GM21515 (cell line): ENCODE results near the gene CASP4.
A peak's percentile ranks its signal among the peaks of the same experiment; 100 is the strongest.
"Not testable (repeated sequence)": the region's sequence is repeated elsewhere in the genome, so short reads cannot be mapped to it uniquely, and the experiment has no call there.

Source experiments
- ATAC-seq: cut with Tn5 transposase; IDR thresholded peaks from one replicate; pipeline ENCODE4 v1.9.1; 2021; ENCODE audit not compliant: unreplicated experiment

CASP4 gene

DNA sequence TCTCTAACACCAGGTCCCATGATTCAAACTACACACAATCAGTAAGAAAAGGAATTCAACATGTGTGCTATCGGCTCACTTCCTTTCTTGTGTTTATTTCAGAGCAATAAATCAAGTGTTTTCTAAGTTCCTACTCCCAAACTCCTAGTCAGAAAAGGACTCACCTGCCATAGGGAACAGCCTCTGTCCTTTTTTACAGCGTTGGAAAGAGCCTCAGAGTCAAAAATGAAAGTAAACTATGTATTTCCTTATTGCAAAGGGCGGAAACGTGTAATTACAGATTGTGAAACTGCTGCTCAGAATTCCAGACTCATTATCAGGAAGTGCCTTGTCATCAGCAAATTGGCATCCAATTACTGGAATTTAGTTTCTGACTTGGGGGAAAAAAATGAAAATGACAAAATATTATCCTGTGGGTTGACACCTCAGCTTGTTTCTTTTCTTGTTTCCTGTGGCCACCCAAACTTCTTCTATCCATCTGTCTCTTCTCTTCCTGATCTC, at the start of gene CASP4:
Gene CASP4 (minus strand): TSS at position 220 of the 501 bp plus-strand sequence. CDS start 49 bp downstream, at position 171.
- peak; percentile 95 for ATAC-seq

DNA sequence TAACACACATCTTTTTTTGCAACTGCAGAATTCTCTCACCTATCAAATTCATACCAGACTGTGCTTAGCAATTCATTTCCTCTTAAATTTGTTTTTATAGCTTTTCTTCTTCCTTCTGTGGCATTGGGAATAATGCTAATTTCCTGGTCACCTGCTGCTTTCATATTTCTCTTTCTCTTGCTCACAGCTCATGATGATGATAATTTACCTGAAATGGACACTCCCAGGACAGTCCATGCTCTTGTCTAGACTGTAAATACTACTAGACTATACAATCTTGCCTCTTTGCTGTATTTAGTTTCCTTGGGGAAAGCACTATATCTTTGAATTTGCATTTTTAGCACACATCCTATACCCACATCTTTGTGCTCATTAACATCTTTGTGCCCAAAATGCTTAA, 39.1 kb upstream of the CASP4 start:
- no peak for ATAC-seq

DNA sequence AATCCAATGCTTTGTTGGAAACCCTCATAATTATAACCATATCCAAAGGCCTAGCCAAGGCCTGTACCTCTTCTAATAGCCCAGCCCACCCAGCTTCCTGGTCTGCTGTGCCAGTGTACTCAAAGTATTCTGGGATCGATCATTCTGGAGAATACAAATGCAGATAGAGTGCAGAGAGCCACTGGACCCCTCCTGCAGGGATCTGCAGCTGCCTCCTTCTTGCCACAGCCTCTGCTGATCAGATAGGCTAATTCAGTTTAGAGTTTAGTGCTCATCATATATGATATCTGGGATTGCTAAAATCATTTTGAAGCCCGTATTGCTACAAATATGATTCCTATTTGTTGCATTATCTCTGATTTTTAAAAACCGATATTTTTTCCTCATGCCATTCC, 37.1 kb upstream of the CASP4 start:
- no peak for ATAC-seq

DNA sequence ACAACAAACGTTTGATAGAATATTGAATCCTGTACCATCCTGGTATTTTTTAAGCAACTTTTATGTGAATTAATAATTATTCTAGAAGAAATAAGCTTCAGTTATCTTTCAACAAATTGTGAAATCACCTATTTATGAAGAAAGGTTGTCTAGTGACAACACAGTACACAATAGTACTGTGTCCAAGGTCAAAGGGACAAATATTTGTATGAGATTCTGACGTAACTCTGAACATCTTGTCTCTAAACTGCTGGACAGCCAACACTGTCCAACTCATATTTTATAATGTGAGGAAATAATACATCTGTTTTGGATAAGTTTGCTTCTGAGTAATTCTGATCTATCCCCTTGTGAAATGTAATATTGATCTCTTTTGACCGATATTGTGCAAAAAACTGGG, 35.6 kb upstream of the CASP4 start:
- no peak for ATAC-seq

DNA sequence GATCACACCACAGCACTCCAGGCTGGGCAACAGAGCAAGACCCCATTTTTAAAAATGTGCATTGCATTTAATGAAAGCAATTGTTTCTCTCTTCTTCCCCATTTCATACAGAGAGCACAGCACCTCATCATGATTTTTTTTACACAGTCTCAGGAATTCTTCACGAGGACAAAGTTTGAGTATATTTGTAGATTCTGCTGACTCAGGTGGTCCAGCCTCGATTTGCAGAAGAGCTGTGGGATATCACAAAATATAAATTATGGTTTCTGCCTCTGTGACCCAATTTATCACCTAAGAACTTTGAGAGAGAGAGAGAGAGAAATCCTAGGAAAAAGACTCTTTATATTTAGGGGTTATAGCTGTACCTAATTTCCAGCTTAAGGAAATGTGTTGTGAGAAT, 34.8 kb upstream of the CASP4 start:
- no peak for ATAC-seq

DNA sequence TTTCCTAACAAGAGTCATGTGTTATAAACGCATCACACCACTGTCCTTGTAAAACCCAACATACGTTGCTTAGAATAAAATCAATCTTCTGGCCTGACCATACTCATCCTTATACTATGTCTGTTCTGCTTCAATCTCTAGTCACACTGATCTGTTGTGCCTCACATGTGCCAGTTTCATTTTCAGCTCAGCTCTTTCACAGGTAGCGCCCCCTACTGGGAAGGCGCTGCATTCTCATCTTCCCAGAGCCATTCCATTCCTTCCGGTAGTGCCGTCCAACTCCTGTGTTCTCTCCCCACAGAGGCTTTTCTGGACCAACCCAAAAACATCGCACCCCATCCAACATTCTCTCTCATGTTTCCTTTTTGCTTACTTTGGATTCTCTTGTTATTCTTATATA, 32.4 kb upstream of the CASP4 start:
- ATAC-seq, result peak; percentile 90

DNA sequence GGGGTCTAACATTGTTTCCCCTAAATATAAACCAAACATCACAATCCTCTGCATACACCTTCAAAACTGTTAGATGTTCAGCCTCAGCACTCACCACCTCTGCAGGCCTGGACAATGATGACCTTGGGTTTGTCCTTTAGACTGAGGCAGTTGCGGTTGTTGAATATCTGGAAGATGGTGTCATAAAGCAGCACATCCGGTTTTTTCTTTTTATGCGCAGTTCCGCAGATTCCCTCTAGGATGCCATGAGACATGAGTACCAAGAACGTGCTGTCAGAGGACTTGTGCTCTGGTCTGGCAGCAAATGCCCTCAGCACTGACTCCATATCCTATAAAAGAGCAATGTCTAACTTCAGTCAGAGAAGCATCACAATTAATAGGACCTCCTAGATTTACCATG, 31.8 kb upstream of the CASP4 start:
- no peak for ATAC-seq

DNA sequence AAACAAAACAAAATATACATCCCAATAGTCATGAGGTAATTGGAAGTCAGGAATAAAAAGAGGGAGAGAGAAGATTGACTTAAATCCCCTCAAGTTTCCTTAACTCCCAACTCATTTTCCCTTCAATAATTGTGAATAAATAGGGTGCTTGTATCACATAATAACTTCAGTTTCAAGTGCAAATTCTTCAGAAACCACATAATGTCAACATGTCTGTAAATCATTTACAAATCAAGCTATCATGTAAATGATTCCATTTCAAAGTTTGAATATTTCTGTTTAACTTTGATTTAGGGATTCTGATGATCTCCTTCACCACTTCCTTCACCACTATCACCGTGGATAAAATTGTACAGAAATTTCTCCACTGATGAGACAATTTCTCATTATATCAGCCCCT, 31.3 kb upstream of the CASP4 start:
- ATAC-seq, result no peak

DNA sequence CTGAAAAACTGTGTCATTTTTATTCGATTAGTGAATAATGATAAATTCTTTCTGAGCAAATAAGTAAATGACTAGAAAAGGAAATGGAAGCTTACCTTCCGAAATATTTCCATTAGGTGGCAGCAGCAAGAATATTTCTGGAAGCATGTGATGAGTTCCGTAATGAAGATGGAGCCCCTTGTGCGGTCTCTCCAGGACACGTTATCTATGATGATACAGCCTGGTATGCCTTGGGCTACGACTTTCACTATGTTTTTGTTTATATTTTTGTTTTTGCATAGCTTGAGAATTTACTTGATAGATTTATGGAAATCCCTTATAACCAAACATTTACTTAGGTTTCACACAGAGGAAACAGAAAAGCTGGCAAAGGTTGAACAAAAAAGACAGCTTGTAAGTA, 28.9 kb upstream of the CASP4 start:
- ATAC-seq, result no peak

DNA sequence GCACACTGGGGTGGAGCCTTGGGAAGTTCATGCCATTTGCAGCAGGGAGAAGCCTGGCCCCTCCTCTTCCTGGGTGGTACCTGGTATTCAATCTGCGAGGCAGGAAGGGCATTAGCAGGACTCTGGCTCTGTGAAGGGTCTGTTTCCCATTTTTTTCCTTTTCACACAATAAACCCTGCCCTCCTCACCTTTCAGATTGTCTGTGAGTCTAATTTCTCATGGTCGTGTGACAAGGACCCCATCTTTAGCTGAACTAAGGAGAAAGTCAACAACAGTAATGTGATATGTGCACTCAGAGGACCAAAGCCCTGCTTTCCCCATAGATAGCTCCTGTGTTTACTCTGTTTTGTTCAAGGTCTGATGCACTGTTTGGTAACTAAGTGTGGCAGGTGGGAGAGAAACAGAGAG, 26.6 kb upstream of the CASP4 start:
- ATAC-seq, result no peak

DNA sequence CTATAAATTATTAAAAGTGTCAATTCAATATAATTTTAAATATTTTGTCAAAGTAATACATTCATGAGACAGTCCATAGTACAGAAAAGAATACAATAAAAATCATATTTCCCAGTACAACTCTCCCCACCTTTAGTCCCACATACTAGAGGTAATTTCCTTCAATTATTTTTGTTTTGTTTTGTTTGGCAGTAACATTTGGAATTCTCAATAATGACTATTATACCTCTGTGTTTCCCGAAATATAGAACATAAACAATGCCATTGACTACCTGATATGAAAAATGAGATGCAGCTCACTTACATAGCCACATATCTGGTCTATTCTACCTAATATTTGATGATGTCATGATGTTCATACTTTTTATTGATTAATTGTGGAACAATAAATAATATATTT, 24.4 kb upstream of the CASP4 start:
- no peak for ATAC-seq

DNA sequence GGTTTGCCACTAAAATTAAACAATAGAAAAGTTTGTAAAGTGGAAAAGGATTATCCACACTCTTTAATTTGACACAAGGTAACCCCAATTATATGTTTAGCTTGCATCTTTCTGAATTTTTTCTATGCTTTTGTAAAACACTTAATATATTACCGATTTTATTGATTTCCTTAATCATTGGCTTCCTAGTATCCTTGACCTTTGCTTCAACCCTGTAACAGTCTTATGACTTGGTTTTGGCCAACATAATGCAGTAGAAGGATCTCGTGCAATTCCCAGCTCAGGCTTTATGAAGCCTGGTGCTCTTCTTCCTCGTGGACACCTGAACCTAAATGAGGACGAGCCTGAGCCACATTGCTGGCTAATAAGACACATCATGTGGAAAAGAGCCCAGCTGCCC, 23.6 kb upstream of the CASP4 start:
- no peak for ATAC-seq

DNA sequence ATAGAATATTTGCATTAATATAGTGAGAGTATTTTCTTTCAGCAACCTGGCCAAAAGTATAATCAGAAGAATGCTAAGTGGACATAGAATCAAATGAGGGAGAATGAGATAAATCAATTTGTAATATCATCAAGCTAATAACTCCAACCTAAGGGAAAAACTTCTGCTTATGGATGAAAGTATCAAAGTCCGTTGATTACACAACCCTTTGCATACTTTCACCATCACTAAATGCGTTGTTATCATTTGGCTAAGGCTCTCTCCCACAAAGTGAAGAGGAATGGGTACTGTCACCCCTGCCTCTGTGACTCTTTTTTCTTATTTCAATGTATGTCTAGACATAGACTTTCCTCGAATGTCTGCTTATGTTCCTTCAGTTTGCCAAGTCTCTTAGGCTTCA, 16.4 kb upstream of the CASP4 start:
- ATAC-seq, result no peak

DNA sequence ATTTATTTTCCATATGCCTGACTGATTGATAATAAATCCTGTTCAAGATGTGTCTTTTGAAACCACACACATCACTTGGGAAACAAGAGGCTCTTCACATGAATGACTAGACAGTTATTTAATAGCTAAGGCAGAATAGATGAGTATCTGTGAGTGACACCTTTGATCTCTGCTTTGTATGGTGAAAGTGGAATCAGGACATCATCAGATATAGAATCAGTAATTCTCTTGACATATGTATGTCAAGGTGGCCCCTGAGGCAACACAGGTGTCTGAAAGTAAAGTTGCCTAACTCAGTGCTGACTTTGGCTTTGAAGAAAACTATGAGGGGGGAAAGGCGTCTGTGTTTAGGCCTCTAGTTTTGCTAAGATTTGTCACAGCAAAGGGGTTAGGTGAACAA, 11.5 kb upstream of the CASP4 start:
- ATAC-seq, result no peak

DNA sequence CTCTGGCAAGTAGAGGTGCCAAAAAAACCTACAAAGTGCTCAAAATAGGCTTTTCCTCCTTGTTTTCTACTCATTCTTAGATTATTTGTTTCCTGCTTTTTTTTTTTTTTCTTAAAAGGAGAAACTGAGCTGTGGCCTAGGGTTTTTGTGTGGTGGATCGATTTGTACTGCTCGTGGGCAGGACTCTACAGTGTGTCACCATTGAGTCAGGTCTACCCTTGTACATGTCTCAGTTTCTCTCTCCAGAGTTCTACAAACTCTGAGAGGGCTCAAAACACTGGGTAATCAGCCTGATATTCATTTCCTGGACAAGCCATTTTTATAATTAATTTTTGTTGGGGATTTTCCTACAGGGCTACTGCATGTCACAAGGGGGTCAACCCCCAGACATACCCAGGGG, 5.2 kb upstream of the CASP4 start:
- ATAC-seq, result no peak

DNA sequence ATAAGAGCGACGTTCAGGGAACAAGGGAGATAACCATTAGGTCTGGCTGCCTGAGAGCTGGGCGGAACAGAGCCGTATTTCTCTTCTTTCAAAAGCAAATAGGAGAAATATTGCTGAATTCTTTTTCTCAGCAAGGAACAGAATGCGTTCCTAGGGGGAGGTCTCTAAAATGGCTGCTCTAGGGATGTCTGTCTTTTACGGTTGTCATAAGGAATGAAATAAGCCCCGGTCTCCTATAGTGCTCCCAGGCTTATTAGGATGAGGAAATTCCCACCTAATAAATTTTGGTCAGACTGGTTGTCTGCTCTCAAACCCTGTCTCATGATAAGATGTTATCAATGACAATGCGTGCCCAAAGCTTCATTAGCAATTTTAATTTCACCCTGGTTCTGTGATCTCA, 4.5 kb upstream of the CASP4 start:
- ATAC-seq, result not testable (repeated sequence)

DNA sequence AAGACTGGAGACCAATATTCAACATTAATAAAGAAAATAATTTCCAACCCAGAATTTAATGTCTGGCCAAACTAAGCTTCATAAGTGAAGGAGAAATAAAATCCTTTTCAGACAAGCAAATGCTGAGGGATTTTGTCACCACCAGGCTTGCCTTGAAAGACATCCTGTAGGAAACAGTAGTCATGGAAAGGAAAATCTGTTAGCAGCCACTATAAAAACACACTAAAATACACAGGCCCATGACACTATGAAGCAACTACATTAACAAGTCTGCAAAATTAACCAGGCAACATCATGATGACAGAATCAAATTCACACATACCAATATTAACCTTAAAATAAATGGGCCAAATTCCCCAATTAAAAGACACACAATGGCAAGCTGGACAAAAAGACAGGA, 2.4 kb upstream of the CASP4 start:
- no peak for ATAC-seq

DNA sequence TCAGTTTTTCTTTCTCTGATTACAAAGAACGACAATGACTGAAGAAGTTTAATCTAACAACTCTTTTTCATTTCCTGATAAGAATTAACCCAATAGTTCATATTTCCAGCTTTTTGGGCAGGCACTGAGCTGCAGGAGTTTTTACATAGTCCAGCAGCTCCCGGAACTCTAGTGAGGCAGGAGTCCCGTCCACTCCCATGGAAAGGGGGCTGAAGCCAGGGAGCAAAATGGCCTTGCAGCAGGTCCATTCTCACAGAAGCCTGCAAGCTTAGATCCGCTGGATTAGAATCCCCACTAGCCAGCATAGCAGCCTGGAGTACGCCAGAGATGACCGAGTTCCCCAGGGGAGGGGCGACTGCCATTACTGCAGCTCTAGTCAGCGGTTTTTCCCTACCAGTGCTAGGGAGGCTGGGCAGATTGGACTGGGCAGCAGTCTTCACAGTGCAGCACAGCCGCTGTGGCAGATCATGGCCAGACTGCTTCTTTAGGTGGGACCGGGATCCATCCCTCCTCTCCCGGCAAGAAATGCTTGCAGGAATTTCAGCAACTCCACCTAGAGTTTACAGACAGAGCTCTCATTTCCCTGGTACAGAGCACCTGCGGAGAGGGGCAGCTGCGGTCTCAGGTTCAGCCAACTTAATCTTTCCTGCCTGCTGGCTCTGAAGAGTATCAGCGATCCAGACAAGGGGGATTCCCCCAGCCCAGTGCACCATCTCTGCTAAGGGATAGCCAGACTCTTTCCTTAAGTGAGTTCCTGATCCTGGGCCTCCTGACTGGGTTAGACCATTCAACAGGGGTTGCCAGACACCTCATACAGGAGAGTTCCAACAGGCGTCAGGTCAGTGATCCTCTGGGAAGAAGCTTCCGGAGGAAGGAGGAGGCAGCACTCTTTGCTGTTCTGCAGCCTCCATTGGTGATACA, 742 bp upstream of the CASP4 start:
- no peak for ATAC-seq

DNA sequence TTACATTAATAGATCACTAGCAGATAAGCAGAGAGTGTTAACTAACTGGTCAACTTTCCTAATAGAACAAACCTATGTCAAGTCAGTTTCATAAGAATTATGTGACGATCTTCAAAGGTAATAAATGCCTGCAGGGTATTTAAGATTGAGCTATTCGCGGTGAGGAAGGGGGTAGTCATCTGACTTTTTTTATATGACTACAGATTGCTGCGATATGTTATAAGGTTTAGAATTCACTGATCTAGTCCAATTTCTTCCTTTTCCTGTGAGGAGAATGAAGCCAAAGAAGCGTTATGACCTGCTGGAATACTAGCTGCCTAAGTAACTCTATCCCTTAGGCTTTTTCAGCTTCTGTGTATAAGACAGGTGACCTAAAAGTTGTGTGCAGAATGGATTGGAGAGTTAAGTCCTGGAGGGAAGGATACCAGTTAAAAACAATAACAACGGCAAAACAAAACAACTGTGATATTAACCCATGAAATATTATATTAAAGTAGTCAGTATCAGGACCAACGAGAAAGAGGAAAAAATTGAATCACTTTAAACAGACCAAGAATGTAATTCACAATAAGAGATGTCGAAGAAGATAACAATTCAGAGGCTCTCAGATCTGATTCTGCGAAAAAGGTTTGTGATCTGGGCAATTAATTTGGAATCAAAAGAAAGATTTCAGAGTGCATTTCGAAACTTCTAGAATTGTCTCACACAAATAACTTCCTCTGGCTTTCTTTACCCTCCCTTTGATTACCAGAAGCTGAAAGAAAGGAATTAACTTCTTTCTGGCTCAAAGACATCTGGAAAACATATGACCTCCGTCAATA, 630 bp downstream of the CASP4 start:
- peak; percentile 17 for ATAC-seq

DNA sequence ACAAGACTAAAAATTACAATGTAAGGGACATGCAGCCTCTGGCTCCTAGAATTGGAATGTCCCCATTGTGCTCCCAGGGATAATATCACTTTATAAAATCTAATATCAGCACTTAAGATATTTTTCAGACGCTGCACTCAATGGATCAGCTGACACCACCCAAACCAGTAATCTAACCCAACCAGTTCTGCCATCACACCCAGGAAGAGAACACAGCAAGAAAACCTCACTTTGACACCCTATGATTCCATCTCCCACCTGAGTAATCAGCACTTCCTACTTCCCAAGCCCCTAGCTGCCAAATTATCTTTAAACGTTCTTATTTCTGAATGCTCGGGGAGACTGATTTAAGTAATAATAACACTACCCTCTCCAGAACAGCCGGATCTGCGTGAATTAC, 2.6 kb downstream of the CASP4 start:
- ATAC-seq, result no peak

DNA sequence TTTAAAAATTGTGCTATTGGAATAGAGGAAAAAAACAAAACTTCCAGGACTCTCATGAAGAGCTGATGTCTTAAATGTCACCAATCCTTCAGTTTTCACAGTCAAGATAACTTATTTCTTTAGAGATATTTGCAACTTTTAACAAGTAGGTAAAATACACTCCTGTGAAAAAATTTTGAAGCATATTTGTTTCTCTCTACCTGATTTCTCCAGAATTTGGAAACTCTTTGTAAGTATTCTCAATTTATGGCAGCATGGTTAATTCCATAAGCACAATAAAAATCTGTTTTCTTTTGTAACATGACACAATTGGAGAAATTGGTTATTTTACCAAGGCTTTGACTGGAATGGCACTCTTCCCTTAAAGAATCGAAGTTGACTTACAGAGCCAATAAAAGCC, 4.1 kb downstream of the CASP4 start:
- ATAC-seq, result no peak

DNA sequence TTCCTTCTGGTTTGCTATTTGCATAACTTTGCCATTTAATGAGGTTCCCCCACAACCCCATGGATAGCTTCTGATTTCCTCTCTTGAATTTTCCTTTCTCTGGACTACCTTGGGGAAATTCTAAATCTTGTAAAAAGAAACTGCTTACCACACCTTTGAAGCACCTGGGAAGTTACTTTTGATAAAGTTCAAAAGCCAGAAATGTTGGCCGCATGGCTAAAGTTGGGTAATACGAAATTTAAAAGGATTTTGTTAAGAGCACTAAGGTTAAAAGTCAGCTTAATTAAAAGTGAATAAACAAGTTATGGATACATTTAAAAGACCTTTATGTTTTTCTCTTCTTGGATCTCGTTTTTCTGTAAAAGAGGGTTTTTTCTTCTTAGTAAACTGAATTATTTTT, 5.5 kb downstream of the CASP4 start:
- no peak for ATAC-seq
